ENCODE results near the gene PLEKHA6.
"Not testable (repeated sequence)": the region's sequence is repeated elsewhere in the genome, so short reads cannot be mapped to it uniquely, and the experiment has no call there.

PLEKHA6 gene

DNA sequence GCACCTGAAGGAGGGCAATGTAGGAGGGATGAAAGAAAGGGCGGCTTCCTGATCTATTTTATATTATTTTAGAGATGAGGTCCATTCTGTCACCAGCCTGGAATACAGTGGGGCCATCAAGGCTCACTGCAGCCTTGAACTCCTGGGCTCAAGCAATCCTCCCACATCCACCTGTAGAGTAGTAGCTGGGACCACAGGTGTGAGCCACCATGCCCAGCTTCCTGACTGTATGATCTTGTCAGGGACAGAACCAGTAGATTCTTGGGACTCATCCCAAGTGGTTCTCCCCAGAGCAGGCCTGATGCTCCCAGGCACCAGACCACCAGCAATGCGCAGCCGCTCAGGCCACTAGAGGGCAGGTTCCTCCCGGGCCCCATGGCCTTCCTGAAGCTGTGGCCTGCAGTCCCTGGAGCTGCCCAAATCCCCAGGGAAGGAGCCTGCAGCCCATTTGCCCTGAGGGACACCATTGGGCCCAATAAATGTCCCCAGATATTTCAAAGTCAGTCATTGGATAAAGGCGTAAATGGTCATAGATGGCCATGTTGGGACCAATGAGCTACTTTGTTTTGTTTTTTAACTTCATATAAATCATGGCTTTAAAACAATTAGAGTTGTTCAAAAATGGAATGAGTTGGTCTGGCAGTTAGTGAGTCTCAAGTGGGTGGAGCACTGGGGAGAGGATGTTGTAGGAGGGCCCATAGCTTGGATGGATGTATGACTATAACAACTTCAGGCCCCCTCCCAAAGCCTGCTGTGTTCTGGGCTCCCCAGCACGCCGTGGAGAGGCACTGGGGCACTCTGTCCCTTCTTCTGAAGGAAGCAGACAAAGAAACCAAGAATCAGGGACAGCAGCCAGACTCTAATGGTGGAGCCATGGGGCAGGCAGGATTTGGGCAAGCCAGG, 101.3 kb downstream of the PLEKHA6 start:
- peak in 1 of 2 donors; percentile 25 for DNase-seq

DNA sequence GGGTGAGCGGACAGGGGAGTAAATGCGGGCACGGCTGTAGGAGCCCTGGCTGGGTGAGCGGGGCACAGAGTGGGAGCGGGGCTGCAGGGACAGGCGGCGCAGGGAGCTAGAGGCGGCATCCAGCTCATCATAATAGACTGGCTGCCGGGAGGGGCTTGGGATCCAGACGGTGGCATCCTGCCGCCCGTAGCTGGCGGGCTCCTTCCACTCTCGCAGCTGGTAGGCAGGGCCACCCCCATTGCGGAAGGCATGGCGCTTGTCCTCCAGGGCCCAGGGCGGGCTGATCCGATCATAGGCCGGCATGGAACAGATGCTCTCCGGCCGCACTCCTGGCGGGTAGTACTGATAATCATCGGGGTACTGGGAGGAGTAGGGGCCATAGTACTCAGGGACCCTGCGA, 102.3 kb downstream of the PLEKHA6 start:
- no peak for DNase-seq

DNA sequence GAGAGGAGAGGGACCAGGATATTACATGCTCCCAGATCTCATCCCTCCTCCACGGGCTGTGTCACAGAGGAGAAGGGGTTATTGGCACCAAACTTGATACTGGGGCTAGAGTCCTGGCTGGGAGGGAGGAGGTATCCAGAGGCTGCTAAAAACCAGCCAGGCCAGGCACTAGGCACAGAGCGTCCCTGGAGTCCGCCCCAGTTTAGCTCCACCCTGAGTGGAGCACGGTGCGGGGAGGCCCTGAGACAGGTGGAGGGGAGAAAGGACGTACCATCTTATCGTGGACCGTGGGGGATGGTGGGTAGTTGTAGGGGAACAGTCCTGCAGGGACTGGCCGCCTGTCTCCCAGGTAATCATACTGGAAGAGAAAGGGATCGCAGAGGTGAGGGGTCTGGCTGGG, 103.2 kb downstream of the PLEKHA6 start:
- DNase-seq, result no peak

DNA sequence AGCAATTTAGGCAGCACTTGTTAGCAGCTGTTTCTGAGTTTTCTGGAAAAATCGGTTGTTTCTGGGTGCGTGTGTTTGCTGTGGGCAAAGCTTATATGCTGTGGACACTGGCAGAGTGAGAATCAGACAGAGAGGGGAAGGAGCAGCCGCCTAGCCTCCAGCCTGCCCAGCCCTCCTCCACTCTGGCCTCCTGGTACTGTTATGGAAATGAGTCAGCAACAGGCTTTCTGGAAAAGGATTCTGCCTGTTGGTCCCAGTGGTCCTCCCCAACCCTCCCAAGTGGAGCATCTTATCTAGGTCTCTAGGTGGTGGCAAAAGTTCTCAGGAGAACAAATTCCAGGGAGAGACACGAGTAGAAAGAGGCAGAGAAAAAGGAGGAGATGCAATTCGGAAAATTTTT, 103.8 kb downstream of the PLEKHA6 start:
- no peak for DNase-seq

DNA sequence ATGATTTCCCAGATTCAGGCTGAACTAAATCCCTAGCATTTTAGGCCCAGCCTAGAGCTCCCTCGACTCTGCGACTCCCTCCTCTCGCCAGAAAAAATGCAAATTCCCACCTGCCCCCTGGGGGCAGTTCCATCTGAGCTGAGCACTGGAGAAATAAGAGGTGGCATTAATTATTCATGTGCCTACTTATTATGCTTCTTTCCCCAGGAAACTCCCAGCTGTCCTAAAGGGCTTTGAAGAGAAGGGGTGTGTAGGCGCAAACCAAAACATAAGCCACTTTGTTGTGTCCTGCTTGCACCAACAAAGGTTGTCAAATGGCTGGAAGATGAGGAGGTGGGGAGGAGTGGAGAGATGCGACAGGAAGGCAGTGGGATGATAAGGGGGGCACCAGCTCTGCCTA, 104.5 kb downstream of the PLEKHA6 start:
- DNase-seq, result no peak

DNA sequence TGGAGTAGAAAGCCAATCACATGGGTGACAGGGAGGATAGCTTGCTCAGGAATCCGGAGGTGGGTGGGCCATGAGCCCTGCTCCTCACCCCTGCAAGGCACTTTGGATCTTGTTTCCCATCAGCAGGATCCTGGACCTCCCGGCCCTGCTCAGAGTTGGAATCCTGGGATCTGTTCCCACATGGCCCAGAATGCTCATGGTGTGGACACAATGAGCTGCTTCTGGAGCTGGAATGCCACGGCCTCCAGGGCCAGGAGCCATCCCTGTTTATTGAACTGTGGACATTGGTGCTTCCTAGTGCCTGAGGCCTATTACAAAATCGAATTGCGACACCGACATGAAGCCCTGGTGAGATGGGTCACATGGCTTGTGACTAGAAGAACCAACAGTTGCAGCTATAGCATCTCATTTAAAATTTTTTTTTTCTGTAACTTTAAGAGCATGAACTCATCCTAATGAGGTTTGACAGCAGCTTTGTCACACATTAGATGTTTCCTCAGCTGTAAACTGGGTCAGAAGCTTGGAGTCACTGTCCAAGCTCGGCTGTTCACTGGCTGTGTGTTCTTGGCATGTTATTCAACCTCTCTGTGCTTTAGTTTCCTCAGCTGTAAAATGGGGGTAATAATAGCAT, 105.6 kb downstream of the PLEKHA6 start:
- peak in 1 of 2 donors; percentile 18 for DNase-seq

DNA sequence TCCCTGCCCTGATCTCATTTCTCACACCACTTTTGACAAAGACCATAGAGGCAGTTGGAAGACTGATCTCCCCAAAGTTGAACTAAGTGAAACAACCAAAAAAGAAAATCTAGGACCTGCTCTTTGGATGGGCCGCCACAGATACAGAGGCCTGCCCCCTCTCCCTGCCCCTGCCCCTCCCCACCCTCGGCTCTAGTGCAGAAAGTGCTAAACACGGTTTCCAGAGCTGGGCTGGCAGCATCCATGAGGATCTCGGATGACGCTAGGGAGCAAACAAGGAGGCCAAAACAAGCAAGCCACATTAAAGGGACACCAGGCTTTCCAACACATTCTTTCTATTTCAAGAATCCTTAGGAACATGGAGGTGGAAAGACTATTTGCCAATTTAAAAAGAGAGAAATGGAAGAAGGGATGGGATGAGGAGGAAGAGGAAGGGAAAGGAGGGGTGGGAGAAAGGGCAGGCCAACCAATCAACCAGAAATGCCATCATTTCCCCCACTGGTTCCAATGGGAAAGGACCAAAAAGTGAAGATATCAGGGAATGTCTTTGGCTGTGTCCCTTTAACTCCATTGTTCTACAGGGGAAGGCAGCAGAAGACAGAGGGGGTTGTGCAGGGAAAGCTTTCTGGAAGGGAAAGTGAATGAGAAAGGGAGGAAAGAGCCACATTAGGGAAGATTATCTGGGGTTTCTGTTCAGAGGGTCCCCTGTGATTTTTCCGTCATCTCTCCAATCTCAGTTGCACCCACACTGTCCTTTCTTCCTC, 107.6 kb downstream of the PLEKHA6 start:
- no peak for DNase-seq

DNA sequence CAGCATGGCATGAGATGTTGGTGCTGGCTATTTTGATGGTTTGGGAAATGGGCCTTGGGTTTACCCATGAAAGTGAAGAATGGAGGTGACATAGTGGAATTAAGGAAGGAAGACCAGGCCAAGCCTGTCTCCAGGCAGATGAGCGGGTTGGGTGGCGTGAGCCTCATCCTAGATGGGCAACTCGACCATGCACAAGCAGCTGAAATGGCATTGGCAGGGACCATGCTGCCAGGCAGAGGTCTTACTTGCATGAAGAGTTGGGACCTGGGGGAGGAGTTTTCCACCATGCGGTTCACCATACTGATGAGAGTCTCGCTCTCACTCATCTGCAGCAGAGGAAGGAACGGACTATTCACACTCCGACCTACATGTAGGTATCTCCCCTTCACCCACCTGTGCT, 108.4 kb downstream of the PLEKHA6 start:
- no peak for DNase-seq

DNA sequence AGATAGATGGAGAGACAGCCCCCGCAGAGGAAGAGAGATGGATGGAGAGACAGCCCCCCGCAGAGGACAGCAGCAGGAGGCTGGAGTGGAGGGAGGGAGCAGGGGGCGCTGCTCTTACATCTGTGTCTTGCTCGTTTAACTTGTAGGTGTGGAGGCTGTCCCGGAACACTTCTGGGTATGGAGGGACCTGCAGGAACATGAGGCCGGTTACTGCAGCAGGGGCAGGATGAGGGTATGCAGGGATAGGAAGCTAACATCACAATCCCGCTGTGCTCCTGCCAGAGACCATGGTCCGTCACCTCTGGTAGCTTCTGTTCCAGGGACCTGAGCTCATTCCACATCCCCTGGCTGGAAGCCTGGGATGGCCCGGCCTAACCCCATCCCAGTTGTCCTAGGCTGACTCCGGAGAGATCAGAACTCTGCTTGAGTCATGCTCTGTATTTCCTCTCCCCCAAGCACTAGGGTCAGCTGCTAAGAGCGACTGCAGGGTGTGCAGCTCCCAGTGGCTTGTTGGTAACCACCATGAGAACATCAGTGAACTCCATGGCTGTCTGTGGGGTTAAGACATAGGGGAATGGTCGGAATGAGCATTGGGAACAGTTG, 109.2 kb downstream of the PLEKHA6 start:
- DNase-seq, result no peak

DNA sequence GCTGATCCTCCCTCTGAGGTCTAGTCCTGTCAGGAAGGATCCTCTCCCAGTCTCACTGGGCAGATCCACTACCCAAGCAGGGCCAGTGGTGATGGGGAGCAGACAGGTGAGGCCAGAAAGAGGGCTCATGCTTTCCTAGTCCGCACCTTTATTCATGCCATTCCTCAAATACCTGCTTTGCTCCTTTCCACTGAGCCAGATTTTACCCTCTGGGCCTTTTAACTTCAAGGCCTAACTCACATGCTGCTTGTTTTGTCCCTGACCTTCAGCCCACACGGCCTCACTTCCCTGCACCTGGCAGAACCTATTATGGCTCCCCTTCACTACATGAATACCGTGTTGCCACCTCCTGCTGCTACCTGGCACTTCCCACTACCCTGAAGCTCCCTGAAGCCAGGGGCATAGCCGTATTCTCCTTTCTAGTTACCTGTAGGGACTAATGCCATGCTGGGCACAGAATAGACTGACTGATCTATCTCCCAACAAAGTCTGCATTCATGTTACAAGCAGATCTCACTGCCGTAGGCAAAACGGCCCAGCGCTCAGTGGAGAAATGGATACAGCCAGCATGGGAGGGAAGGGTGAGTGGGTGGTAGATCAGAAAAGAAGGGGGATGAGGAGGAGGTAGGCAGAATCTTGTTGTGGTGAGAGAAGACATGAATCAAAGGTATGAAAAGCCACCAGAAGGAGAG, 109.8 kb downstream of the PLEKHA6 start:
- DNase-seq, result no peak

DNA sequence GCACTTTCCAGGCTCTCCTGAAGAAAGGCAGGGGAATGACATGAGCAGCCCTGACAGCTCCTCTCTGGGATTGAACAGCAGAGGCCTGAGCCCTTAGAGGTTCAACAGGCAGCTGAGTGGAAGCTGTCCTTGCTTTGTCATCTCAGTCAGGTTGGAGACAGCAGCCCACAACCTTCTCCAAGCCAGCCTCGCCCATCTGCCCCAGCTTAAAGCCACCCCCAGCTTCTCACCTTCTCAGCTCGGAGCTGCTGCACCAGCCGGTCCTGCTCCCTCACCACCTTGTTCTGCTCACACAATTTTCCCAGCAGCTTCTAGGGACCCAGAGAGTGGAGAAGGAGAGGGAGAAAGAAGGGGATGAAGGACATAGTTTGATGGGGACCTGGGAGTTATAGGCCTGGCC, 110.8 kb downstream of the PLEKHA6 start:
- no peak for DNase-seq

DNA sequence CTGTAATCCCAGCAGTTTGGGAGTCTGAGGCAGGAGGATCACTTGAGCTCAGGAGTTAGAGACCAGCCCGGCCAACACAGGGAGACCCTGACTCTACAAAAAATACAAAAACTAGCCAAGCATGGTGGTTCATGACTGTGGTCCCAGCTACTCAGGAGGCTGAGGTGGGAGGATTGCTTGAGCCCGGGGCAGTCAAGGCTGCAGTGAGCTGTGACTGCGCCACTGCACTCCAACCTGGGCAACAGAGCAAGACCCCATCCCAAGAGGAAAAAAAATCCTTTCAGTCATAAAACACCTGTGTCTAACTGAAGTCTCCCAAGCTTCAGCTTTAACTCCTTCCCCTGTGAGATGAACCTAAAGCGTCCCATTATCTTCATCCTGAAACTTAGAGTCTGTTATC, 112.9 kb downstream of the PLEKHA6 start:
- no peak for DNase-seq

DNA sequence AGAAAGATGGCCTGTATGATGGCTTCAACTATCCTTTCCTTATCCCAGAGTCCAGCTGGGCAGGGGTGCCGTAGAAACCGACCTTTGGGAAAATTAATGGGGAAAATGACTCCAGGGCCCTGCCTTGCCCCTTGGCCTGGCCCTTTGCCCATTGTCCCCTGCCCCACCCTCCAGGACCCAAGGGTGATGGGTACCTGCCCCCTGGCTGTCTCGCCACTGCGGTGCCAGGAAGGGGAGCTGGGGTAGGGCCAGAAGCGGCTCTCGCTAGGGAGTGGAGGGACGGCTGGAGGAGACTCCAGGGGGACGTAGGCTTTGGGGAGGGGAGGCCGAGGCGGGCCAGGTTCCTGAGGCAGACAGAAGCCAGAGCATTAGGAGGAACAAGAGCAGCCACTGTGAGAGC, 116.8 kb downstream of the PLEKHA6 start:
- no peak for DNase-seq

DNA sequence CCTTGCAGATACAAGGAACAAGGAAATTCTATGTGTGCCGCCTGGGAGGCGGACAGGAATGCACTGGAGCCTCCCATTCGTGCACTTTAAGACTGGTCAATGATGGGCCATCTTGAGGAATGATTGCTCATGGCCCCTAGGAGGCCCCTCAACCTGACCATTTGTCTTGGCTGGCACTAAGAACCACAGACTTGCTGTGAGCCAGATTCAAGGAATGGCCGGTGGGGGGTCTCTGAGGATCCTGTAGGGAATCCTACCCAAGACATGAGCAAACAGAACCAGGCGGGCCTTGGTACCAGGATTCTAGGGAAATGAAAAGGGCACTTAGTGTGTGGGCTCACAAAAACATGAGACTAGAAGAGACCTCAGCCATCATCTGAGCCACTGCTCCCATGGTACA, 117.8 kb downstream of the PLEKHA6 start:
- no peak for DNase-seq

DNA sequence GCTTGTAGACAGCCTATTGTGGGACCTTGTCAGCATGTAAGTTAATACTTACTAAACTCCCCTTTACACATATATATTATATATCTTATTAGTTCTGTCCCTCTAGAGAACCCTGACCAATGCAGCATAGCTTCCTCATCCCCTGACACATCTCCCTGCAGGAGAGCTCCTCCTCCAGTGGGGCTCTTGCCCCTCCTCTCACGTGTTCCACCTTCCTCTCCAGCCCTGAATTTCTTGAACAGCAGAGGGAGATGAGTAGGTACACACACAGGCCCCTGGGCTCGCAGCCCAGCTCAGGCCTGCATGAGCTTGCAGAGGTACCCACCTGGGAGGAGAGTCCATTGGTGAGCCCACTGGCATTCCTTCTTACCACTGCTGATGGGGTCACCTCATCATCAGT, 118.7 kb downstream of the PLEKHA6 start:
- no peak for DNase-seq

DNA sequence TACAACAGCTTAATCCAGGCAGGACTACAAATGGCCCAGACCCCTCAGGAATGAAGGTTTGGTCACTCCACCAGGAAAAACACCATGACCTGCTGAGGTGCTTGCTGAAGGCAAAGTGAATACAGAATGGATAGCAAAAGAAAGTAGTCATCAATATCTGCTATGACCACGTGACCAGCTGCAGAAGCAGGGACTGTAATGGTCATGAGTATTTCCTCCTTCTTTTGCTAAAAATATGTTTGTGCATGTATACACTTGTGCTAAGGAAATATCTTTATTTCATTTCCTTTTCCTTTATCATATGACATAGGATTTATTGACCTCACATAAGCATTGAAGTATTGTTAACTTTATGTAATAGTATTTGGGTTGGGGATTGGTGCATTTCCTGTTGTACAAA, 119.5 kb downstream of the PLEKHA6 start:
- DNase-seq, result no peak

DNA sequence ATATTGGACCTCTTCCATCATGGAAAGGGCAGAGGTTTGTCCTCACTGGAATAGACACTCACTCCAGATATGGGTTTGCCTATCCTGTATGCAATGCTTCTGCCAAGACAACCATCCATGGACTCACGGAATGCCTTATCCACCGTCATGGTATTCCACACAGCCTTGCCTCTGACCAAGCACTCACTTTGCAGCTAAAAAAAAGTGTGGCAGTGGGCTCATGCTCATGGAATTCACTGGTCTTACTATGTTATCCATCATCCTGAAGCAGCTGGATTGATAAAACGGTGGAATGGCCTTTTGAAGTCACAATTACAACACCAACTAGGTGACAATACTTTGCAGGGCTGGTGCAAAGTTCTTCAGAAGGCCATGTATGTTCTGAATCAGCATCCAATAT, 120.3 kb downstream of the PLEKHA6 start:
- not testable (repeated sequence) for DNase-seq

DNA sequence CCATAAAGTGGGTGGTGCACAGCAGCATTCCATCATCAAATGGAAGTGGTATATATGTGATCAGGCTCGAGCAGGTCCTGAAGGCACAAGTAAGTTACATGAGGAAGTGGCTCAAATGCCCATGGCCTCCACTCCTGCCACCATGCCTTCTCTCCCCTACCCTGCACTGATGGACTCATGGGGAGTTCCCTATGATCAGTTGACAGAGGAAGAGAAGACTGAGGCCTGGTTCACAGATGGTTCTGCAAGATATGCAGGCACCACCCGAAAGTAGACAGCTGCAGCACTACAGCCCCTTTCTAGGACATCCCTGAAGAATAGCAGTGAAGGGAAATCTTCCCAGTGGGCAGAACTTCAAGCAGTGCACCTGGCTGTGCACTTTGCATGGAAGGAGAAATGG, 121.2 kb downstream of the PLEKHA6 start:
- DNase-seq, result not testable (repeated sequence)

DNA sequence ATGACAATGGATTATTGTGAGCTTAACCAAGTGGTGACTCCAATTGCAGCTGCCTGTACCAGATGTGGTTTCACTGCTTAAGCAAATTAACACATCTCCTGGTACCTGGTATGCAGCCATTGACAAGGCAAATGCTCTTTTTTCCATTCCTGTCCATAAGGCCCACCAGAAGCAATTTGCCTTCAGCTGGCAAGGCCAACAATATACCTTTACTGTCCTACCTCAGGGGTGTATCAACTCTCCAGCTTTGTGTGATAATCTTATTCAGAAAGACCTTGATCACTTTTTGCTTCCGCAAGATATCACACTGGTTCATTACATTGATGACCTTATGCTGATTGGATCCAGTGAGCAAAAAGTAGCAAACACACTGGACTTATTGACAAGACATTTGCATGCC, 122.2 kb downstream of the PLEKHA6 start:
- DNase-seq, result not testable (repeated sequence)

DNA sequence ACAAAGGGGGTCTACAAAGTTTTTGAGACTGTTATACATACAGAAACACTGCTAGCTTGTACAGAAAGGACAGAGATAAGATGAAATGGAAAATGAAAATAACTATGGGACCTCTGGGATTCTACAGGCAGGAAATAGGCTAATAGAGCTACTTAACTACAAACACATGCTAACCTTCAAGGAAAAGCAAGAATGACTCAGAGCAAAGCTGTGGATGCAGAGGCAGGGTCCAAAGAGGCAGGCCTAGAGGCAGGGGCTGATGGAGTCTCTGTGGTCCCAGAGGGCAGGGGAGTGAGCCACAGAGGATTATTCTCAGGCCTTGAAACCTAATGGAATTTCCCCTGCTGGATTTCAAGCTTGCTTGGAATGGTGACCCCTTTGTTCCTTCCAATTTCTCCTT, 127.2 kb downstream of the PLEKHA6 start:
- no peak for DNase-seq

DNA sequence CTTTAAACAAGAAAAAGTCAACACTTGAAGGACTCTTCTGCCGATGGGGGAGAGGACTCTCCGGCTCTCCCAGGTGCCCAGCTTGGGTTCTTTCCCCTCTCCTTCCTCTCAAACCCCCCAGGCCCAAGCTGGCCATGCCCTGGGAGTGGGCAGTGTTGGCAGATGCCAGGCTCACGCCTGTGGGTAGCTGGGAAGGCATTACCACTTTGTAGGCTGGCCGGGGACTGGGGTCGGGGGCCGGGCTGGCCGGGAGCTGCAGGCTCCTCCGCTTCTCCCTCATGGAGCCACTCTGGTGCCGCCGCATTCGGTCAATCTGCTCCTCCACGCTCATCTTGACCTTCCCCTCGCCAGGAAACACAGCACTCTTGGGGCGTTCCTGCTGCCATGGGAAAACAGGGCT, 129.5 kb downstream of the PLEKHA6 start:
- no peak for DNase-seq

DNA sequence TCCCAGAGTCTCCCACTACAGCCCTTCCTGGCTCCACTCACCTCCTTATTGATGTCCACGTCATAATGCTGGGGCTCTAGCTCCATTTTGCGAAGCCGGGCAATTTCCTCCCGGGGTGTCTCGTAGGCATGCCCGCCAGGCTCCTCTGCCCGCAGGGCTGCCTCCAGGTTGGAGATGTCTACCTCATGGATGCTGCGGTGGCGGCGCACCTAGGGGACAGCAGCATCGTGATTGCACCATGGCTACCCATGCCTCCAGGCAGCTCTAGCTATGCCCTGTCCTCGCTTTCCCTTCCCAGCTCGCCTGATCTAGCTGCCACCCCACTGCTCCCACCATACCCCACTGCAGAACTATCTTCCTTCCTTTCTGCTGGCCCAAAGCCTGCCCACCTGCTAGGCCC, 130.8 kb downstream of the PLEKHA6 start:
- no peak for DNase-seq

All from CD4-positive, alpha-beta T cell treated with Interferon alpha-2 for 1 hour (primary cell).